ENCODE results near the gene PSMB2. TPM values are rescaled to one million over a fixed set of nuclear protein-coding genes. Genes with fewer than 3 reads are reported as not detected.

Gene PSMB2
- polyA plus RNA-seq, 1 experiment: 82.3 TPM

DNA sequence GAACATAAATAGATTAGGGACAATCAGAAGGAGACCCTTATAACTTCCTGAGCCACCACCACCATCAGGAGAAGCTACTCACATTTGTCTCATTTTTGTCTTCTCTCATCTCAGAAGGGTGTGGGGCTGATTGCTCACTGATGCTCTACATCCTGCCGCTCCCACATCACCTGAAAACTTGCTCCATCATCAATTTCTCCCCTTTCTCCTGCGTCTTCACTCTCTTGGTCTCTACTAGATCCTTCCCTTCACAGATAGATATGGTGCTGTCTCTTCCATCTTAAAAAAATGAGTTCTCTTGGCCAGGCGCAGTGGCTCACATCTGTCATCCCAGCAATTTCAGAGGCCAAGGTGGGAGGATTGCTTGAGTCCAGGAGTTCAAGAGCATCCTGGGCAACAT is 38.9 kb upstream of the PSMB2 start:
- no peak for DNase-seq (ENCODE audit: low read depth)
- no peaks in the 10 kb centered on the region for H3K36me3 ChIP-seq (ENCODE audit: control insufficient read depth, insufficient read depth, low read length)
- peaks cover 13% of the 10 kb centered on the region for H3K27me3 ChIP-seq (ENCODE audit: control insufficient read depth, insufficient read depth, low read length)
- ChIA-PET POLR2A (no interaction called here), CTCF (interaction anchor here (1.1 kb wide), 1 partner anchor 111 kb away, joined by 3 read pairs; no protein-coding TSS in a partner anchor)
- no peak for TF ChIP-seq CTCF (IDR thresholded peaks at IDR 0.05; ENCODE audit: insufficient read depth, low read depth, low read length)
- no peak overlapping the region for H3K4me3 ChIP-seq (ENCODE audit: low read depth, low read length)

GRCh38 chr1:35675773-35676172 is 34.4 kb upstream of the PSMB2 start:
- TF ChIP-seq CTCF (IDR thresholded peaks at IDR 0.05; ENCODE audit: insufficient read depth, low read depth, low read length): no peak
- Histone ChIP-seq H3K4me3 (ENCODE audit: low read depth, low read length) (no peak overlapping the region), H3K27me3 (ENCODE audit: control insufficient read depth, insufficient read depth, low read length) (peaks cover 7% of the 10 kb centered on the region), H3K36me3 (ENCODE audit: control insufficient read depth, insufficient read depth, low read length) (no peaks in the 10 kb centered on the region)
- DNase-seq (ENCODE audit: low read depth): no peak
- POLR2A ChIA-PET: no interaction called here
- CTCF ChIA-PET: interaction anchor here (1.2 kb wide), 1 partner anchor 40 kb away, joined by 5 read pairs; no protein-coding TSS in a partner anchor

DNA sequence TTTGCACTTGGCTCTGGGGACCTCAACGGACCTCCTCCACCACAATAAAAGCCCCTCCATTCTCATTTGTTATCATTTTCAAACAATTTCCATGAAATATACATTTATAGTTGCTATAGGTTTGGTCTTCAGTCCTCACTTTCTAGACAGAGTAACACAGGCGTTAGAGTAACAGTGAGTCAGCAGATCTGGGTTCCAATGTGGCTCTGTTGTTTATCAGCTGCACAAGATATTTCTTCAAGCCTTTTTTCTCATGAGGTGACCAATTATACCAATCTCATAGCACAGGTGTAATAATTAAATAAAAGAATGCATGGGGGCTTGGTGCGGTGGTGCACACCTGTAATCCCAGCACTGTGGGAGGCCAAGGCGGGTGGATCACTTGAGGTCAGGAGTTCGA is 32.8 kb upstream of the PSMB2 start:
- no peak overlapping the region for H3K4me3 ChIP-seq (ENCODE audit: low read depth, low read length)
- POLR2A ChIA-PET: no interaction called here
- CTCF ChIA-PET: interaction anchor here (0.6 kb wide), 1 partner anchor 88 kb away, joined by 3 read pairs; no protein-coding TSS in a partner anchor
- no peak for DNase-seq (ENCODE audit: low read depth)
- no peak for TF ChIP-seq CTCF (IDR thresholded peaks at IDR 0.05; ENCODE audit: insufficient read depth, low read depth, low read length)
- H3K36me3 ChIP-seq (ENCODE audit: control insufficient read depth, insufficient read depth, low read length): no peaks in the 10 kb centered on the region
- H3K27me3 ChIP-seq (ENCODE audit: control insufficient read depth, insufficient read depth, low read length): peaks cover 7% of the 10 kb centered on the region

DNA sequence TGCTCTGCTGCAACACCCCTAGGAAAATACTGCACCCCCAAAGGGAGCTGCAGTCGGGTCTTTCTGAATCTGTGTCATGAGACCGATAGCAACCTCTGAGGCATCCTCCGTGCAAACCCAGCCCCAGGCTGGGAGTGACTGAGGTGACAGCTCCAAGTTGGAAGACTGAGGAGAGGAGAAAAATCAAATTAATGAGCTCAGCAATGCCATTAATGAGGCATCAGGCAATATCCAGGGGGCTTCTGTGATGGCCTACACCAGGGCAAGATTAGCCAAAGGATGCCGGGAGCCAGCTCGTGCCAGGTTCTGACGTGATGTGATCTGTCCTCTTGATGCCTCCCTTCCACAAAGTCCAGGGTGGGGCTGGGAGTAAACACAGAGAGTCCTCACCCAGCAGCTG is 30.8 kb upstream of the PSMB2 start:
- no peak for DNase-seq (ENCODE audit: low read depth)
- H3K36me3 ChIP-seq (ENCODE audit: control insufficient read depth, insufficient read depth, low read length): no peaks in the 10 kb centered on the region
- no peak for TF ChIP-seq CTCF (IDR thresholded peaks at IDR 0.05; ENCODE audit: insufficient read depth, low read depth, low read length)
- ChIA-PET POLR2A (no interaction called here), CTCF (interaction anchor here (0.6 kb wide), 1 partner anchor 21 kb away, joined by 3 read pairs; no protein-coding TSS in a partner anchor)
- peaks cover 7% of the 10 kb centered on the region for H3K27me3 ChIP-seq (ENCODE audit: control insufficient read depth, insufficient read depth, low read length)
- no peak overlapping the region for H3K4me3 ChIP-seq (ENCODE audit: low read depth, low read length)

DNA sequence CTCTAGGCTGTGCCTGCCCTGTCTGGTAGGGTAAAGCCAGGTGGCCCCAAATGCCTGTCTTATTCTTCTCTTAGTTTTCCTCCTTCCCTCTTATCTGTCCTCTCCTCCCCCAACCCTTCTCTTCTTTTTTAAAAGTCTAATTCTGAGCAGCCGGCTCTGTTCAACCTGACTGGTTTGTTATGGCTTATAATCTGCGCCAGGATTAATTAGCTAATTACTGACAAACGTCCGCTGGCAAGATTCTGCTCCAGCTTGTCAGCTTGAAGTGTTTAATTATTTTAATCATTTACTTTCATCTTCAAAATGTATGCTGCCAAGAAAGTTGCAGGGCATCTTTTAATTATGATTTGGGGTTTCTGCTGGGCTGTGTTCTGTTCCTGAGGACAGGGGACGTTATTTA is 27.2 kb upstream of the PSMB2 start:
- H3K27me3 ChIP-seq (ENCODE audit: control insufficient read depth, insufficient read depth, low read length): peaks cover 11% of the 10 kb centered on the region
- POLR2A ChIA-PET: no interaction called here
- no peak for DNase-seq (ENCODE audit: low read depth)
- H3K36me3 ChIP-seq (ENCODE audit: control insufficient read depth, insufficient read depth, low read length): no peaks in the 10 kb centered on the region
- no peak for TF ChIP-seq CTCF (IDR thresholded peaks at IDR 0.05; ENCODE audit: insufficient read depth, low read depth, low read length)
- no peak overlapping the region for H3K4me3 ChIP-seq (ENCODE audit: low read depth, low read length)
- CTCF ChIA-PET: no interaction called here

Measured in BJ (cell line).